WI38 (cell line): ENCODE results near the gene GNAS-AS1.

ENCODE experiments used
- H3K4me3 ChIP-seq: 2 replicates; pipeline ENCODE4 v1.5.1; 2011; ENCODE audit warnings: low read depth, mild to moderate bottlenecking, control low read depth, low read length
- TF ChIP-seq, protein P1 (sequence below): IDR thresholded peaks from 2 replicates; pipeline ENCODE4 v1.5.1; 2012; ENCODE audit warnings: low read depth, mild to moderate bottlenecking, control low read depth, low read length

The GNAS-AS1 gene

GRCh38 chr20:58787211-58788005 lies 63.3 kb downstream of the GNAS-AS1 start:
- TF ChIP-seq, protein P1, sequence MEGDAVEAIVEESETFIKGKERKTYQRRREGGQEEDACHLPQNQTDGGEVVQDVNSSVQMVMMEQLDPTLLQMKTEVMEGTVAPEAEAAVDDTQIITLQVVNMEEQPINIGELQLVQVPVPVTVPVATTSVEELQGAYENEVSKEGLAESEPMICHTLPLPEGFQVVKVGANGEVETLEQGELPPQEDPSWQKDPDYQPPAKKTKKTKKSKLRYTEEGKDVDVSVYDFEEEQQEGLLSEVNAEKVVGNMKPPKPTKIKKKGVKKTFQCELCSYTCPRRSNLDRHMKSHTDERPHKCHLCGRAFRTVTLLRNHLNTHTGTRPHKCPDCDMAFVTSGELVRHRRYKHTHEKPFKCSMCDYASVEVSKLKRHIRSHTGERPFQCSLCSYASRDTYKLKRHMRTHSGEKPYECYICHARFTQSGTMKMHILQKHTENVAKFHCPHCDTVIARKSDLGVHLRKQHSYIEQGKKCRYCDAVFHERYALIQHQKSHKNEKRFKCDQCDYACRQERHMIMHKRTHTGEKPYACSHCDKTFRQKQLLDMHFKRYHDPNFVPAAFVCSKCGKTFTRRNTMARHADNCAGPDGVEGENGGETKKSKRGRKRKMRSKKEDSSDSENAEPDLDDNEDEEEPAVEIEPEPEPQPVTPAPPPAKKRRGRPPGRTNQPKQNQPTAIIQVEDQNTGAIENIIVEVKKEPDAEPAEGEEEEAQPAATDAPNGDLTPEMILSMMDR: no peak
- no peak overlapping the region for H3K4me3 ChIP-seq

DNA sequence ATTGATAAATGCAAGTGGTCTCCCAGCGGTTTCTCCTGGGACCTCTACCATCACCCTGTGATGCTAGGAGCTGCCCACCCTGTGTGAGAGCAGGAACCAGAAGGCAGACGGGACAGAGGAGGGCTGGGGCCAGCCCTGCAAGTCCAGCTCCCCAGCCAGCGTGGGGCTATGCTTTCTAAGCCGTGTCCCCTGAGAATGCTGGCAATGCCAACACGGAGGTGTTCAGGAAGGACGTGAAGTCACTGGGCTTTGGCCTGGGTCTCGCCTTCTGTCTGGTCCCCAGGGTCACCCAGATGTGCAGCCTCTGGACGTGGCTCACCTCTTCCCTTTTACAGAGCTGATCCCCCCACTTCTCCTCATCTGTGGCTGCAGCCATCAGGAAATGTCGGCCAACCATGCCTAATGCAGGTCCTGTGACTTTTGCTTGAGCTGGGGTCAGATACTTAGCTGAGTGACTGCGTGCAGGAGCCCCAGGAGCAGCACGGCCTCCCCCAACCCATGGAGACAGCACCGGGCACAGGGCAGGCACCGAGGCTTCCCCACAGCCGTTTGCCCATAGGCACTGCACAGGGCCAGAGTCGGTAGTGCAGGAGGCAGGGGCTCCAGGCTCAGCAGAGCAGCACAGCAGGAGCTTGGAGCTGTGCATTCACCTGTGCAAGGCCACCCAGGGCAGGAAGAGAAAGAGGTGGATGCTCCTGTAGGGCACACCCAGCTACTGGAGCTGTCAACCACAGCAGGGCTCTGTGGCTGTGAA lies 66.2 kb downstream of the GNAS-AS1 start:
- TF ChIP-seq, protein P1: no peak
- H3K4me3 ChIP-seq: no peak overlapping the region

- TF ChIP-seq, protein P1: no peak
- no peak overlapping the region for H3K4me3 ChIP-seq
Measured at GRCh38 chr20:58783511-58784011, 67.1 kb downstream of the GNAS-AS1 start.

DNA sequence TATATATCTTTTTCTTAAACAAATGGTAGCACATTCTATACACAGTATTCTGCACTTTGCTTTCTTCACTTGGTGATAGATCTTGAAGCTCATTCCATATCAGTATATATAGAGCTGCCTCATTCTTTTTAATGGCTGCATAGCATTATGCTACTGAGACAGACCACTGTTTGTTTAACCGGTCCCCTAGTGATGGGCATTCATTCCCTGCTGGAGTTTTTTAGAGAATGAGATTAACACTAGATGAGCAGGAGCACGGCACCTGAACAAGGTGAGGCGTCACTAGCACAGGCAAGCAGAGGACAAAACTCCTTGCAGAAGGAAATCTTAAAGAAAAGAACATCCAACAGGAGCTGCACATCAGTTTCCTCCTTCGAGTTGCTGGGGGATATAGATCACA lies 69.6 kb downstream of the GNAS-AS1 start:
- TF ChIP-seq, protein P1: no peak
- H3K4me3 ChIP-seq: no peak overlapping the region

DNA sequence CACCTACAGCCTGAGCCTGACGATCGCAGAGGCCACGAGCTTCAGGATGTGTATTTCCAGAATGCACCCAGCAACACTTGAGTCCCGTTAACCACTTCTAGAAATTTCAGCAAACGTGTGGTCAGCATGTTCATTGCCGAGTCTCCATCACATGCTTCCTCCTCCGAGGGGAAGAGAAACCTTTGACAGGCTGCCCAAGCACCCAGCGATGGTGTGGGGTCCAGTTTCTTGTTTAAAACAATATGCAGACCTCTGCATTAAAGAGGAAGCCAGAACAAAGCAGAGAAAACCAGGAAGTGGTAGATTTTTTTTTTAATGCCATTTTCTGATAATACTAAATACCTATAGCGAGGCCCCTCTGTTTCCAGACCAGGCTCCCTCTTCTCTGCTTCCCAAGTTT lies 71.9 kb downstream of the GNAS-AS1 start:
- no peak overlapping the region for H3K4me3 ChIP-seq
- TF ChIP-seq, protein P1: no peak

DNA sequence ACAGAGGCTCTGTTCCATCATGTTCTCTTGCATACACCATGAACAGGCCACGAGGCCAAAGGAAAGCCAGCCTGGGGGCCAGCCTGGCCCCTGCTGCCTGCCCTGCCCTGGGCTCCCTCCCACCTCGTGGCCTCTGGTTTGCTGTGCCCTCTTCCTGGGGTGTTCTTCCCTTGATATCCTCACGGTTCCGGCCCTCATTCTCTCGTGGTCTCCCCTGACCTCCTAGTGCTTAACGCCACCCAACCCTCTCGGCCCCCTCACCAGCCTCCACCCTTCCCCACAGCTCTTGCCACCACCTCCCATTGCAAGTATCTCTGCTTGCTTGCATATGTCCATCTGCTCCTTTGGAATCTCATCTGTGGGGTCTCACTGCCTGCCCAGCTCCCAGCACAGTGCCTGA lies 73.0 kb downstream of the GNAS-AS1 start:
- TF ChIP-seq, protein P1: no peak
- H3K4me3 ChIP-seq: no peak overlapping the region

- H3K4me3 ChIP-seq: no peak overlapping the region
- TF ChIP-seq, protein P1: no peak
Measured at GRCh38 chr20:58776109-58776508, 74.6 kb downstream of the GNAS-AS1 start.
